ENCODE results near the gene PPP2R2C.

PPP2R2C gene

GRCh38 chr4:6309777-6310176, 162.6 kb downstream of the PPP2R2C start:
- no peak overlapping the region for H3K27ac ChIP-seq
- H3K36me3 ChIP-seq (ENCODE audit: insufficient read depth), result no peaks in the 10 kb centered on the region
- no peak for TF ChIP-seq CTCF (conservative IDR thresholded peaks at IDR 0.05; ENCODE audit: low read depth, low read length)
- no peaks in the 10 kb centered on the region; the same call in 1 of the 2 replicates for H3K27me3 ChIP-seq (ENCODE audit: insufficient read depth, low read depth)
- H3K4me2 ChIP-seq, result no peak overlapping the region
- no peaks in the 10 kb centered on the region for H4K20me1 ChIP-seq (ENCODE audit: insufficient read depth)
- no peak overlapping the region for H2AFZ ChIP-seq (ENCODE audit: low read depth)
- H3K4me3 ChIP-seq (IDR thresholded peaks at IDR 0.05; ENCODE audit: insufficient read depth, low read depth, low read length), result no peak overlapping the region
- H3K4me1 ChIP-seq (ENCODE audit: low read depth, poor library complexity, severe bottlenecking), result peaks cover 3% of the 10 kb centered on the region
- no peaks in the 10 kb centered on the region for H3K79me2 ChIP-seq (ENCODE audit: insufficient read depth, low read depth)
- no peak overlapping the region for H3K9ac ChIP-seq

GRCh38 chr4:6308899-6309643, 163.3 kb downstream of the PPP2R2C start:
- no peak overlapping the region for H3K4me3 ChIP-seq (IDR thresholded peaks at IDR 0.05; ENCODE audit: insufficient read depth, low read depth, low read length)
- TF ChIP-seq CTCF (conservative IDR thresholded peaks at IDR 0.05; ENCODE audit: low read depth, low read length), result no peak

GRCh38 chr4:6307891-6308290, 164.5 kb downstream of the PPP2R2C start:
- H3K27ac ChIP-seq, result no peak overlapping the region
- no peak overlapping the region for H3K4me3 ChIP-seq (IDR thresholded peaks at IDR 0.05; ENCODE audit: insufficient read depth, low read depth, low read length)
- H3K4me1 ChIP-seq (ENCODE audit: low read depth, poor library complexity, severe bottlenecking), result peaks cover 3% of the 10 kb centered on the region
- H3K79me2 ChIP-seq (ENCODE audit: insufficient read depth, low read depth), result no peaks in the 10 kb centered on the region
- H3K27me3 ChIP-seq (ENCODE audit: insufficient read depth, low read depth), result no peaks in the 10 kb centered on the region; the same call in 1 of the 2 replicates
- no peaks in the 10 kb centered on the region for H4K20me1 ChIP-seq (ENCODE audit: insufficient read depth)
- H2AFZ ChIP-seq (ENCODE audit: low read depth), result no peak overlapping the region
- no peak overlapping the region for H3K9ac ChIP-seq
- TF ChIP-seq CTCF (conservative IDR thresholded peaks at IDR 0.05; ENCODE audit: low read depth, low read length), result no peak
- H3K36me3 ChIP-seq (ENCODE audit: insufficient read depth), result no peaks in the 10 kb centered on the region
- H3K4me2 ChIP-seq, result no peak overlapping the region

More at GRCh38 chr4:6308899-6309643, 163.3 kb downstream of the PPP2R2C start:
- no peaks in the 10 kb centered on the region for H3K79me2 ChIP-seq (ENCODE audit: insufficient read depth, low read depth)
- no peak overlapping the region for H3K27ac ChIP-seq
- H3K36me3 ChIP-seq (ENCODE audit: insufficient read depth), result no peaks in the 10 kb centered on the region
- H3K27me3 ChIP-seq (ENCODE audit: insufficient read depth, low read depth), result no peaks in the 10 kb centered on the region; the same call in 1 of the 2 replicates
- no peak overlapping the region for H3K9ac ChIP-seq
- peaks cover 3% of the 10 kb centered on the region for H3K4me1 ChIP-seq (ENCODE audit: low read depth, poor library complexity, severe bottlenecking)
- no peaks in the 10 kb centered on the region for H4K20me1 ChIP-seq (ENCODE audit: insufficient read depth)
- no peak overlapping the region for H3K4me2 ChIP-seq
- no peak overlapping the region for H2AFZ ChIP-seq (ENCODE audit: low read depth)

- H3K79me2 ChIP-seq (ENCODE audit: insufficient read depth, low read depth), result no peaks in the 10 kb centered on the region
These were observed 165.2 kb downstream of the PPP2R2C start for GRCh38 chr4:6307230-6307629.

More at GRCh38 chr4:6307230-6307629, 165.2 kb downstream of the PPP2R2C start:
- Histone ChIP-seq H4K20me1 (ENCODE audit: insufficient read depth) (no peaks in the 10 kb centered on the region), H3K36me3 (ENCODE audit: insufficient read depth) (no peaks in the 10 kb centered on the region), H3K4me2 (no peak overlapping the region), H3K4me3 (IDR thresholded peaks at IDR 0.05; ENCODE audit: insufficient read depth, low read depth, low read length) (no peak overlapping the region), H2AFZ (ENCODE audit: low read depth) (no peak overlapping the region), H3K27me3 (ENCODE audit: insufficient read depth, low read depth) (no peaks in the 10 kb centered on the region; the same call in 1 of the 2 replicates), H3K9ac (no peak overlapping the region), H3K4me1 (ENCODE audit: low read depth, poor library complexity, severe bottlenecking) (peaks cover 3% of the 10 kb centered on the region), H3K27ac (no peak overlapping the region)
- no peak for TF ChIP-seq CTCF (conservative IDR thresholded peaks at IDR 0.05; ENCODE audit: low read depth, low read length)
